ENCODE measurements around the gene REPS1. TPM values are rescaled to one million over a fixed set of nuclear protein-coding genes. Genes with fewer than 3 reads are reported as not detected.
A peak's percentile ranks its signal among the peaks of the same experiment; 100 is the strongest.

Gene REPS1
- total RNA-seq, 4 donors from 2014 or later: 33.5 to 74.4 (median 48.6) TPM

- intact Hi-C loops (cut with DNase I; ENCODE audit: low total_unique reads): no loop called here
- 9 to 11% methylated on average over 15 to 37 of the region's 44 CpGs for WGBS, 2 donors (ENCODE audit: low coverage in 1 of 2)
- peak overlapping the region; percentile 43 to 95 (median 90) for H3K4me3 ChIP-seq
- peak overlapping the region; percentile 80 to 93 (median 90) for H3K27ac ChIP-seq
- H3K9me3 ChIP-seq: no peaks in the 10 kb centered on the region
- H3K4me1 ChIP-seq: peaks cover 0 to 28% (median 8%) of the 10 kb centered on the region in 4 donors
- no peaks in the 10 kb centered on the region for H3K36me3 ChIP-seq
- in situ Hi-C loops (cut with MboI; ENCODE audit: low pct_ligation_motif_present in 1 of 4, low pct_unique_long_range_greater_than_20kb in 1 of 4, low sequenced_read_pairs in 3 of 4): no loop called here
- no peak for TF ChIP-seq CTCF (IDR thresholded peaks at IDR 0.05)
- no peak for TF ChIP-seq POLR2A (IDR thresholded peaks at IDR 0.05)
- no peak for TF ChIP-seq EP300 (IDR thresholded peaks at IDR 0.05; ENCODE audit: low read depth)
- peak in 2 of 3 donors; percentile 45 to 54 for TF ChIP-seq POLR2AphosphoS5 (IDR thresholded peaks at IDR 0.05)
- no peaks in the 10 kb centered on the region for H3K27me3 ChIP-seq
- DNase-seq: peak; percentile 76
Observed at GRCh38 chr6:139029470-139030227, 41.6 kb upstream of the REPS1 start.

- in situ Hi-C loops (cut with MboI; ENCODE audit: low pct_ligation_motif_present in 1 of 4, low pct_unique_long_range_greater_than_20kb in 1 of 4, low sequenced_read_pairs in 3 of 4): no loop called here
- peaks cover 0 to 28% (median 8%) of the 10 kb centered on the region in 4 donors for H3K4me1 ChIP-seq
Observed at GRCh38 chr6:139028658-139029469, 40.8 kb upstream of the REPS1 start, which contains the start of gene ABRACL. TSS of gene ABRACL (plus strand) at chr6:139028745. CDS start at chr6:139034161, 5,416 bp downstream.

GRCh38 chr6:139028215-139028657 lies 40.2 kb upstream of the REPS1 start:
- peaks cover 0 to 28% (median 8%) of the 10 kb centered on the region in 4 donors for H3K4me1 ChIP-seq
- WGBS, 2 donors (ENCODE audit: low coverage in 1 of 2): 0 to 1% methylated on average over 12 to 14 of the region's 14 CpGs
- H3K4me3 ChIP-seq: peak overlapping the region; percentile 43 to 95 (median 90)
- no peaks in the 10 kb centered on the region for H3K36me3 ChIP-seq
- in situ Hi-C loops (cut with MboI; ENCODE audit: low pct_ligation_motif_present in 1 of 4, low pct_unique_long_range_greater_than_20kb in 1 of 4, low sequenced_read_pairs in 3 of 4): no loop called here
- H3K9me3 ChIP-seq: no peaks in the 10 kb centered on the region
- no peak for TF ChIP-seq POLR2A (IDR thresholded peaks at IDR 0.05)
- no peak for TF ChIP-seq CTCF (IDR thresholded peaks at IDR 0.05)
- no peak for TF ChIP-seq POLR2AphosphoS5 (IDR thresholded peaks at IDR 0.05)
- no peak for TF ChIP-seq EP300 (IDR thresholded peaks at IDR 0.05; ENCODE audit: low read depth)
- no peak for DNase-seq
- intact Hi-C loops (cut with DNase I; ENCODE audit: low total_unique reads): no loop called here
- no peaks in the 10 kb centered on the region for H3K27me3 ChIP-seq
- peak overlapping the region; percentile 80 to 93 (median 90) for H3K27ac ChIP-seq

More at GRCh38 chr6:139028658-139029469, 40.8 kb upstream of the REPS1 start, which contains the start of gene ABRACL:
- no peaks in the 10 kb centered on the region for H3K27me3 ChIP-seq
- H3K9me3 ChIP-seq: no peaks in the 10 kb centered on the region
- no peaks in the 10 kb centered on the region for H3K36me3 ChIP-seq
- DNase-seq: peak; percentile 81
- TF ChIP-seq CTCF (IDR thresholded peaks at IDR 0.05): no peak
- TF ChIP-seq EP300 (IDR thresholded peaks at IDR 0.05; ENCODE audit: low read depth): no peak
- peak; percentile 30 to 73 (median 70) for TF ChIP-seq POLR2AphosphoS5 (IDR thresholded peaks at IDR 0.05)
- TF ChIP-seq POLR2A (IDR thresholded peaks at IDR 0.05): peak; percentile 85
- intact Hi-C loops (cut with DNase I; ENCODE audit: low total_unique reads): no loop called here
- WGBS, 2 donors (ENCODE audit: low coverage in 1 of 2): 0% methylated on average over 9 to 67 of the region's 77 CpGs
- peak within 1 kb of the TSS; percentile 43 to 95 (median 90) for H3K4me3 ChIP-seq
- peak within 1 kb of the TSS; percentile 80 to 93 (median 90) for H3K27ac ChIP-seq

Measured in transverse colon (tissue), 4 donors.